ENCODE measurements around the gene ATP8A2.

ATP8A2 gene

DNA sequence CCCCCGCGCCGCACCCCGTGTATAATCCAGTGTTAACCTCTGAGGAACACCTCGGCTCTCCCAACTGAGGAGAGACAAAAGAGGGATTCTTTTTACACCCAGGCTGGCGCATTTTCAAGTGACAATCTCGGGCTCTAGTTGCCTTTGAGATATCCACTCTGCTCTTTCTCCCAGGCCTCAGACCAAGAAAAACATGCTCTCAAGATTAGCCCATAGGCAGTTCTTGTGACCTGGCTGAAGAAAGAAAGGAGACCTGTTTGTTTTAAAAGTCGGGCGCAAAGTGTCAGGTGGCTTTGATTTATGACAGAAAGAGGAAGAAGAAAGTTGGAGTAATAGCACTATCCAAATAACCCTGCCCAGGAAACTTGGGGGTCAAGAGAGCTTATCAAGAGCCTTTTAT lies 652.8 kb downstream of the ATP8A2 start:
- DNase-seq (ENCODE audit: low read depth in 1 of 2, low spot score in 1 of 2), result no peak

DNA sequence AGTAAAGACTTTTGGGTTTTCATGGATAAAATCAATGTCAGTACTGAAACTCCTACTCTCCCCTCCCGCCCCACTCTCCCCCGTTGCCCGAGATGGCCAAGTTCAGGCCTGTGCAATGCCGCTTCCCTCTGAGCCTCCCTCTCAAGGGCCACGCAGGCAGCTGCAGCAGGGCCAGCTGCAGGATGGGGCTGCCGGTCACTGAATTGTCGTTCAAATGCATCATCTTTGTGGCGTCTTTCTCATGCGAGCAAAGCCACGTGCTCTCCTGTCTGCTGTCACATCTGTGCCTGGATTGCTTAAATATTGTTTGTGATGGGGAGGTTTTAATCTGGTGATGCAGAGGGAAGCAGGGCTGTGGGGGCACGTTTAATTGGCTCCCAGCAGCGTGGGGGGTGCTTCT lies 653.4 kb downstream of the ATP8A2 start:
- DNase-seq (ENCODE audit: low read depth in 1 of 2, low spot score in 1 of 2), result no peak

DNA sequence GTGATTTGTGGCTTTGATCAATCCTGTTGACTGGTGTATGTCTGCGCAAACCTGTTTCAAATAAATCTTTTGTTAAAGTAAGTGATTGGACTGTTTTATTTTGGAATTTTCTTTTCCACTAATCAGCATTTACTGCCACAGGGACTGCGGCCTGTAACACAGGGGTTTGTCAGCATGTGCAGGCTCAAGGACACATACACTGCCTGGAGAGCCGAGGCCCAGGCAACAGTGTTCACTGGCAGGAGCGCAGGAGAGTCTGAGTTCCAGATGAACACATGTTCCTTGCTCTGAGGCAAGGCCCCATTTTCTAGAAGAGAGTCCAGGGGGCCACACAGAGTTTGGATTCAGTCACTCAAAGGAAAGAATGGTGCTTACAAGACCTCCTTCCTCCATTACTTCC lies 654.0 kb downstream of the ATP8A2 start:
- DNase-seq (ENCODE audit: low read depth in 1 of 2, low spot score in 1 of 2), result no peak

DNA sequence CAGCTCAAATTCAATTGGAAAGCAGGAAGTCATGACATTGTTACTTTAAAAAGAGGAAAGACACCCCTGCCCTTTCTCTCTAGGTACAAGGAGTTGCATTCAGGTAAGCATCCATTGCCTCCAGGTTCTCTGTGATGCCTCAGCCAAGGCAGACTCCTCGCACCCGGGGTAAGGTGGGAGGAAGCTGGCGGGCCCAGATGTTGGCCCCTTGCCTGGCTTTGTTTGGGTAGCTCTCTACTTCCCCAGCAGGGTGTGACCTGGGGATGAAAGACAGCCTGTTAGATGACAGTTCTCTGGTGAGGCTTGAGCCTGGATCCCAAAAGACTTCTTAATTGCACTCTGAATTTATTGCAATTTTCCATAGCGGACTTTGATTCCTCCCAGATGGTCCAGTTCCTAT lies 654.4 kb downstream of the ATP8A2 start:
- DNase-seq (ENCODE audit: low read depth in 1 of 2, low spot score in 1 of 2), result no peak

DNA sequence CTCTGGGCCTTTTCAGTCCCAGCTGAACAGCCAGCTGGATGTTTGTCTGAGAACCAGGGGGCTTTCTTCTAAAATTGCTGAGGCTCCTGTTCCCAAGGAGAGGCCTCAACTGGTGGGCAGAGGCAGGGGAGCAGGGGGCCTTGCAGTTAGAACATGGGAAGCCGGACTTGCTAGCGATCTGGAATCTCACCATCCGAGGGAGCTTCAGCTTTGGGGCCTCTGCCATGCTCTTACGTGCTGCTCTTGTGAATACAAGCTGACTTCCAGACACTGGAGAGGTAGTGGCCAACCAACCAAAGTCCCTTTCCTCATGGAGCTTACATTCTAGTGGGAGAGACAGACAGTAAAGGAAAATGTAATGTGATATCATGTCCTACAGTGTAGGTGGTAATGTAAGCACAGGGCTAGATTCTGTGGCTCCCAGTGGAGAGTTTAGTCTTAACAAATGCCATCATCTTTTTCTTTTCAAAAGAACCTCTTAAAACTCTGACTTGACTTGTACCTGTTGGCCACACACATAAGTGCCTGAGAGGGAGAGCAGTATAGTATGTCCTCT lies 657.9 kb downstream of the ATP8A2 start:
- no peak for DNase-seq (ENCODE audit: low read depth in 1 of 2, low spot score in 1 of 2)

DNA sequence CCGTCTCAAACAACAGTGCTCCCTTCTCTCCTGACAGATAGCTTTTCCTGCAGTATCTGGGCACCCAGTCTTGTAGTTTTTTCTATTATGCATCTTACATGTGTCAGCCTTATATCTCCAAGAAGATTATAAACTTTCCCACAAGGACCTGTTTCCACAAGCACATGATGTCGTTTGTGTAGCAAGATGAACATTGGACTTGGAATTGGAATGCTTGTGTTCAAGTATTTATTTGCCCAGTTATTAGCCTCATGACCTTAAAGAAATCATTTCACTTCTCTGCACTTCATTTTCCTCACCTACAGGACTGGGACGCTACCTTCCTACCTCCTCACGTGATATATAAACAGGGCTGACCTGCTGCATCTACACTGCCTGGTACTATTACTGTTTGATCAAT lies 658.6 kb downstream of the ATP8A2 start:
- no peak for DNase-seq (ENCODE audit: low read depth in 1 of 2, low spot score in 1 of 2)

DNA sequence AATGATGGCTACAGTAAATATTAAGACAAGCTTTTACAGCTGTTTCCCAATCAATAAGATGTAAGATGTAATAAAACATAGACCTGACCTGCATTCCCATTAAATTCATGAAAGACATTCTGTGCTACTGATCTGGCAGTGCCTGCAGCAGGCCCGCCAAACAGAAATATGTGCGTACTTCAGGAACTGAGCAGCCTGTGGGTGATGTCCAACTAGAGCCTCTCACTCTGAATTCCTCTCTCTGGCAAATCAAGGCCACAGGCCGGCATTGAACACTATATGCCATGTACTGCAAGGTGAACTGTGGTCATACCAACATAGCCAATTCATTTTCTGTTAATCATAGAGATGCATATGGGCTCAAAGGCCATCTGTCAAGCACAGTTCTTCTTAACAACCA lies 662.2 kb downstream of the ATP8A2 start:
- DNase-seq (ENCODE audit: low read depth in 1 of 2, low spot score in 1 of 2), result no peak

DNA sequence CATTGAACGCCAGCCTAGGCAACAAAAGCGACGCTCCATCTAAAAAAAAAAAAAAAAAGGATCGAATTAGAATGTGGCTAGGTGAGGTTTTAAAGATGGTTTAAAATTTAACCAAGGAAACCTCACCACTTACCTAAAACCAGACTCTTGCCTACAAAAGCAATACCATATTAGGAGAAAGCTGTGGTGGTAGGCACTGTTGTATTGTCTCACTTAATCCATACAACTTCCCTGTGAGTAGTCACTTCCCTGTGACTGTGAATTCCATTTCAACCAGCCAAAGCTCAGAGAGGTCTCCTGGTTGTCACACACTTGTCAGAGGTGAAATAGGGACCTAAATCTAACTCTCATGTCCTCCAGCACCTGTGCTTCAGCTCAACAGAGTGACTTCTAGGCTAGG lies 664.6 kb downstream of the ATP8A2 start:
- DNase-seq (ENCODE audit: low read depth in 1 of 2, low spot score in 1 of 2), result no peak

DNA sequence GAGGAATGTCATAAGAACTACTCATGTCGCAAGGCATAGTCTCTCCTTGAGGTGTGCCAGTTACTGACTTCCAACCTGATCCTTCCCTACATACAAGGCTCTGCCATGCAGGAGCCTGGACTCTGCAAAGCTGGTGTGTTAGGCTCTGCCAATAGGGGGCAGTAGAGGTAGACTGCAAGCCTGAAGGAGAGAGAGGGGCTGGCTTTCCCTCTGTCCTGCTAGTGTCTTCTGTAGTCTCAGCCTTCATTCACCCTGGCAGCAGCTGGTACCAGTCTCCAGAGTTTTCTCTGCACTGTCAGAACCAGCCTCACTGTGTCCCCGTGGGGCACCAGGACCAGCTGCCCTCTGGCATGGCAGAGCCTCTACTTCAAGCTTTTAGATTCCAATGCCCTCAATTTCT lies 665.5 kb downstream of the ATP8A2 start:
- no peak for DNase-seq (ENCODE audit: low read depth in 1 of 2, low spot score in 1 of 2)

DNA sequence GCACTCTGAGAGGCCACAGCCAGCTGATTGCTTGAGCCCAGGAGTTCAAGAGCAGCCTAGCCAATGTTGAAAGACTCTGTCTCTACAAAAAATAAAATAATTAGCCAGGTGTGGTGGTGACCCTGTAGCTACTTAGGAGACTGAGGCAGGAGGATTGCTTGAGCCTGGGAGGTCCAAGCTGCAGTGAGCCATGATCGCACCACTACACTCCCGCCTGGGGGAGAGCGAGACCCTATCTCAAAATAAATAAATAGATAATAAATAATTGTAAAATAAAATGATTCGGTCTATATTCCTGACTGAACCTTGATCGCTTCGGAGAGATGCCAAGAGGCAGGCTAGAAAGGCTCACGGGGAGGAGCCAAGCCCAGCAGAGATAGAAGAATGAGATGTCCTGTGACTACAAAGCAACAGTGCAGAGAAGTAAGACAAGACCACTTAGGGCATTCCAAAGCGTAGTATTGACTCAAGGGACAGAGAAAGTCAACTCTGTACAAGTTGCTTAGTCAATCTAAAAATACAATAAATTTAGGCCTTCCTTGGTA lies 667.2 kb downstream of the ATP8A2 start:
- no peak for DNase-seq (ENCODE audit: low read depth in 1 of 2, low spot score in 1 of 2)

DNA sequence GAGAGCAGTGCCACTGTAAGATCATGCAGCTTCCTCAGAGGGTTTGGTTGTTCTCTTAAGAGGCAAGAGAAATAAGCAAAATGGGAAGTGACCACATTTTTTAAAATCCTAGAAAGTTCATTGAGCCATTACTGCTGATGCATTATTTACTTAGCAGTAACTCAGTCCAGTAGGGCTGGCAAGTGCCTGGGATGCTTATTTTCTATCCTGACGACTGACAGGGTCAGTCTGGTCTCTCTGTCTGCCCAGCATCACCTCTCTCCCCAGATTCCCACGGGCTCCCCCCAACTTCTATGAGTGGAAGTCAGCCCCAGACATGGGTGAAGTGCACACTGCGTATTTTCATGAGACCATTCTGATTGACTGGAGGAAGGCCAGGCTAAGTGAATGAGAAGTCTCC lies 669.7 kb downstream of the ATP8A2 start:
- DNase-seq (ENCODE audit: low read depth in 1 of 2, low spot score in 1 of 2), result no peak

DNA sequence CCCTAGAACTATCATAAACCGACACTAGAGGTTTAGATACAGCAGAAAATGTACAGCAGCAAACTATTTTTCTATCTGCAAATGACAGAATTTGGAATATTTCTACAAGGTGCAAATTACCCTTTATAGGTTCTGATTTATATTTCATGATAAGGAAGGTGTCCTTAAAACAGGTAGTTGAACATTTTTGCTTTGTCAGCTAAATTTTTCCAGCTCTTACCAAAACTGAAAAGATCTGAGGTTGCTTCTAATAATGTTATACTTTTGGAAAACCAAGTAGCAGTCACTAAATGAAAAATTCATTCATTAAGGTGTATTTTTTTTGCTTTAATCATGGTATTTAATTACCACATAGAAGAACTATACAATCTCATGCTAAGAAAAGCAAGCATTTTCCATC lies 671.0 kb downstream of the ATP8A2 start:
- DNase-seq (ENCODE audit: low read depth in 1 of 2, low spot score in 1 of 2), result no peak

DNA sequence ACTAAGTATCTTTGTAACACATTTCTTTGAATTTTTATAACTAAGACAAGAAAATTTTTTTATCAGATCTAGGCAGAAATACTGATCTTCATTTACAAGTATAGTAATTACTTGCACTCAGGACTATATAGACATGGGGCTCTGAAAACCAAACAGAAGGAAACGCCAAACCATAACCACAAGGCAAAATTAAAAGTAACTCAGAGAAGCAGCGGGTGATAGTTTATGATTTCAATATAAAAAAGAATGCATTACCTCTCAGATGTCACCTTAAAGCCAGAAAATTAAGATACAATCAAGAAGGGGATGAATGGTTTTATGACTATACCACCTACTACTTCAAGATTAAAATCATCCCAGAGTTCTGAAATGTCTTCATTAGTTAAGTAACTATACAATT lies 673.4 kb downstream of the ATP8A2 start:
- DNase-seq (ENCODE audit: low read depth in 1 of 2, low spot score in 1 of 2), result no peak

DNA sequence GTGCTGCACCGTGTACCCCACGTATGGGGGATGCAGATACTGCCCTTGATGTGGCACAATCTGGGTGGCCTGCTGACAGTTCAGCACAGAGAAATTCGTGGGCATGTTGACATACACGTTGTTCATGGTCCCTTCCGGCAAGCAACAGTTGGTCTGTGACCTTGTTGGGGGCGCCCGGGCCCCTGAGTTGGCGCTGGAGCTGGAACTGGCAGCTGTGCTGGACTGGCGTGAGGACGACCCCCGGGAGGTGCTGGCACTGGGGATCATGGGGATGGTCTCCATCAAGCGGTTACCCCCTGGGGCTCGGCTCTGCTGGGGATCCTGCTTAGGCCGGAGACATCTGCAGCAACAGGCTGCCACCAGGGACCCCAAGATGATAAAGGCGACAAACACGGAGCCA lies 674.9 kb downstream of the ATP8A2 start:
- DNase-seq (ENCODE audit: low read depth in 1 of 2, low spot score in 1 of 2), result no peak

DNA sequence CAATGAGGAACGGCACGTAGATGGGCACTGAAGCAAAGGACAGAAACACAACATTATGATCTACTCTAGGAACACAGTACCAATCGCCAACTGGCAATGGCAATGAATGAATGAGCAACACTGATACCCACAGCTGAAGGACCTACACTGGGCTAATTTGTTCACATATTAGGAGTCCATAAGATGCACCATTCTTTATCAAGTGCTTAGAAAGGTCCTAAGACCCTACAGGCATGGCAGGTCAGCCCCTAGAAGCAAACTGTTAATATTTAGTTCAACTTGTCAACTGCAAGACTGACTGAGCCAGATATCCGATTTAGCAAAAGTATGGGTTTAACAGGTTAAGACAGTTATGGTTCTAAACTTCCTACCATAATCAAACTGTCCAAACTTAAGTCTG lies 675.3 kb downstream of the ATP8A2 start:
- no peak for DNase-seq (ENCODE audit: low read depth in 1 of 2, low spot score in 1 of 2)

DNA sequence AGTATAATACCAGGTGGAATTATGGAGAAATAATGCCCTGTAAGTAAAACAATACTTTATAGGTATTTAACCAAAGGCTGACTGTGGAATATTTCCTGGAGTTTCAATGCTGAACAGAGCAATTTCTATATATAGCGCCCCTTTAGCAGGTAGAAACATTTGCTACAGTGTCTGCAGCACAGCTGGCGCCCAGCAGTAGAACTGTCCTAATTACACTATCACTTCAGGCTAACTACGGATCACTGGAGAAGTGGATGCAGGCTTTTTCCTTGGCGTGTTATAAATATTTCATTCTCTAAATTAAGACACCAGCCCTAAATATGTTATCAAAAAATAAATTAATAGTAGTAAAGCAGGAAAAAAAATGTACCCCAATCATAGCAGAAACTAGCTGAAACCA lies 677.0 kb downstream of the ATP8A2 start:
- DNase-seq (ENCODE audit: low read depth in 1 of 2, low spot score in 1 of 2), result no peak

DNA sequence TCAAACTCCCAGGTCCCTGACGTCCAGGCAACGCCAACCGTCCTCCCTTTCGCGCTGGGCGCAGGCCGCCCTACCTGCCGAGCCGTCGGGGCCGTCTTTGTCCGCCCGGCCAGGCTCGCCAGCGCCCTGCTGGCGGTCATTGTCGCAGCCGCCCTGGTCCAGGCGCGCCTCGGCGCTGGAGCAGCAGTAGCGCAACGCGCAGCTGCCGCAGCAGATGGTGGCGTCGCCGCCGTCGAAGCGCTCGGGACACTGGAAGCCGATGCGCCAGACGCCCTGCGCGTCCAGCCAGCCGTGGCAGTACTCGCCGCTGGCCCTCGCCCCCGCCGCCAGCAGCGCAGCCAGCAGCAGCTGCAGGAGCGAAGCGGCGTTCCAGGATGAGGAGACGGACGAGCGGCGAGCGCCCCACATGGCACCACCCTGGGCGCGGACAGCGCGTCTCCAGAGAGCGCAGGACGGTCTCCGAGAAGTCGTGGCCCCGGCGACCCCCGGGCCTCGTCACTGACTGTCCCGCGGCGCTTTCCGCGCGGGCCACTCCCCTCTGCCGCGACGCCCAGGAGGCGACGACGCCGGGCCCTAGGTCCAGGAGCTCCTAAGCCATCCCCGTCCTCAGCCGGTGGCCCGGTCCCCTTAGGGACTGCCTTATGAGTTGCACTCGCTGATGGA lies 678.9 kb downstream of the ATP8A2 start:
- no peak for DNase-seq (ENCODE audit: low read depth in 1 of 2, low spot score in 1 of 2)

DNA sequence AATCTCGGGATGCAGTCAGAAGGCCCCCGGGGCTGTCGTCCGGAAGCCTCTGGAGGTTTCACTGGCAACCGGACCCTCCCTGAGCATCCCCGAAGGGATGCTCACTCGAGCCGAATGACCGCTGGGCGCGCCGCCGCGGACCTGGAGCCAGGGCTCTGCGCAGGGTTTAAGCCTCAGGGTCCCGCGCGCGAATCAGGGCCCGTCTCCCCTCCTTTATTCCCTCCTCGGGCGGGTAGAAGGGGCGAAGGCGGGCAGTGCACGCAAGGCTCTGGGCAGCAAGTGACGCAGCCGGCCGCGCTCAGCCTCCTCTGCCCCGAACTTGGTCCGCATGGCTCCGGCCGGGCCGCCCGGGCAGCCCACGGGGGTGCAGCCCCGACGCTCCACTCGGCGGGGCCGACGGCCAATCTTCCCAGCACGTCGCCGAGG lies 679.5 kb downstream of the ATP8A2 start:
- DNase-seq (ENCODE audit: low read depth in 1 of 2, low spot score in 1 of 2), result no peak

DNA sequence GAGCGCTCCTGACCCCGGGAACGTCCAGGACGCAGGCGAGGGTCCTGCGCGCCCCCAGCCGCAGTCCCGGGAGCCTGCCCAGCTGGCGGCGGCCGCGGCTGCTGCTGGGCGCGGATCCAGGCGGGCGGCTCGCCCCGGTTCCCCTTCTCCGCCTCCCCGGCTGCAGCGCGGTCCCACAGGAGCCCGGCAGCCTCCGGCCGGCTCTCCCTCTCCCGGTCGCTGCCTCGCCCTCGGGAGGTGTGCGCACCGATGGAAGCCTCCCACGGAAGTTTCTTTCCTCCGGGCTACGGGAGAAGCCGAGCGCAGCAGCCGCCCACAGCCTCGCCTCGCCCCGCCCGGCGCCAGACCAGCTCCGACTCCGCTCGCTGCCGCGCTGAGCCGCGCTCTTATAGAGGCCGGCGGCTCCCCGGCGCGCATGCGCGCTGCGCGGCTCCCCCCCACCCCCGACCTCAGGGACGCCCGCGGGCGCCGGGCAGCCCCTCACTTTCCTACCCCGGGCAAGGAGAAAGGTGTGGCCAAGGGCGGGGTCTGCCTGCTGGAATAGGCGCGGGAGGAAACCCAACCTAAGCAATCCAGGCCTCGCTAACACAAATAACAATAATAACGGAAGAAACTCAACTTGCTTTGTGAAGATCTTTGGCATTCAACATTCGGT lies 680.0 kb downstream of the ATP8A2 start, which contains the start of gene SHISA2:
Gene SHISA2 (minus strand): TSS at position 360 of the 655 bp plus-strand sequence. CDS start 1,041 bp downstream, outside the sequence.
- peak in 1 of 2 donors; percentile 26 for DNase-seq (ENCODE audit: low read depth in 1 of 2, low spot score in 1 of 2)

DNA sequence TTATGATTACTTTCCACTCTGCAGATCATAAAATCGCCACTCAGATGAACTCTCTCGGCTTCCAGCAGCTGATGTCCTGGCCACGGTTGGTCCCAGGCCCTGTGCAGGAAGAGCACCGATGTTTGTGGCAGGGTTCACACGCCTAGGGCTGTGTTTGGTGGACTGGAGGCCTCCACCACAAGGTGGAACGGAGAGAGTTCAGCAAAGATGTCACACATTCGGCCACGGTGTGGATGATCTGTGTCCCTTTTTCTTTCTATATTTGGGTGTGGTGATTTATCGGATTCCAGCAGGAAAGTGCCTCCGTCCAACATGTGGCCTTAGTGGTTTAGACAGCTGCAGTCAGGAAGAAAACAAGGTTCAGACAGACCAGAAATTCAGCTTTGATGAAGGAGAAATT lies 680.6 kb downstream of the ATP8A2 start:
- no peak for DNase-seq (ENCODE audit: low read depth in 1 of 2, low spot score in 1 of 2)

DNA sequence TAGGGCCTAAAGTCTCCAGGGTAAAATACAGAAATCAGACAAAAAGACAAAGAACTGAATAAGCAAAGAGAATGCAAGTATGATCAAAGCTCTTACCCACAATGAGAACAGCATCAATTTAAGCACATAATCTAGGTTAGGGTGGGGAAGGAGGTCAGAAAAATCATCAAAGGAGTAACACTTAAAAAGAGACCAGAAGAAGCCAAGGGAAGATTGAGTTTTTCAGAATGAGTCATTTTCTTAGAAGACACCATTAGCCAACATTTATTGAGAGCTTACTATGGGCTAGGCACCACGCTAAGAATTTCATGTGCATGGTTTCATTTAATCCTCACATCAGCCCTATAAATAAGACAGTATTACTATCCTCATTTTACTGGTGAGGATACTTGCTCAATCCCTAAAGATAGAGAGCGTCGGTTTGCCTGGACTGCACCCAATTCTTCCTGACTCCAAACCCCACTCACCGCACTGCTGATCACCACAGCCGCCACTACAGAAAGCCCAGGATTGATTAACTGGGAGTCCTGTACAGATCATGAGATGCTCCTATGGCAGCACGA lies 681.7 kb downstream of the ATP8A2 start:
- DNase-seq (ENCODE audit: low read depth in 1 of 2, low spot score in 1 of 2), result no peak

DNA sequence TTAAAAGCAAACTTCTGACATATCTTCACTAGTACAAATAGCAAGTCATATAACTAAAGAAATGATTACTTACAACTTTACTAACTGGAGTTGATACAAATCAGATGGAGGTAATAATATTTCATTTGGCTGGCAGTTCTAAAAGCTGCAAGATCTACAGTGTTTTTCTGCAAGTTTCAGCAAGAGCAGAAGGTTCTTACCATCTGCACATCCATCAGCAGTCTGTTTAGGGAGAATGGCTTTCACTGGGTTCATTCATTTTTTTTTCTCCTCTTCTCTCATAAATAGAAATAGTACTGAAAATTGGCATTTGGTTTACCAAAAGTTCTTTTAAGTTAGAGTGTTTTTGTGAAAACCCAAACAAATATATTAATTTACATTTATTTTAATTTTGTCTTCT lies 683.1 kb downstream of the ATP8A2 start:
- no peak for DNase-seq (ENCODE audit: low read depth in 1 of 2, low spot score in 1 of 2)

All from activated T-helper 1 cell treated with anti-CD3 and anti-CD28 coated beads, Interleukin-2, amount 50 U/mL, for 16 hours (primary cell).